K562 (cell line): ENCODE results near the gene SMIM10L2A. TPM values are rescaled to one million over a fixed set of nuclear protein-coding genes. Genes with fewer than 3 reads are reported as not detected.

ENCODE experiments used
- ATAC-seq: fragments of 200-7000 bp; cut with Tn5 transposase; 3 replicates; pipeline ENCODE4 v1.9.1; 2020; ENCODE audit warnings: moderate library complexity
- BruUV-seq: library from RNA; stranded (reverse); fragments of 400-500 nt; replicated peaks from 2 replicates; lab custom pipeline; 2021; lab: Mats Ljungman, UMichigan
- CTCF ChIA-PET: fragments of 300-600 bp; formaldehyde crosslinking; extraction: SDS; loops from one replicate; lab custom pipeline; 2021; ENCODE audit warnings: low intra/inter-chr PET ratio; lab: Yijun Ruan, JAX
- POLR2A ChIA-PET: fragments of 300-600, 350-650 bp; sonication (Branson Sonifier 250); formaldehyde crosslinking; extraction: SDS; loops from one replicate; lab custom pipeline; 2021; ENCODE audit warnings: antibody characterized with exemption, inconsistent platforms; lab: Yijun Ruan, JAX
- DNase-seq, 4 experiments: peaks; one replicate each; pipeline versions ENCODE4 v3.0.0 to v3.0.0-alpha.2; 2011 to 2018; ENCODE audit warnings: low spot score in 3 of 4, mixed read lengths in 3 of 4; ENCODE audit errors: extremely low read depth in 1 of 4
- FAIRE-seq: peaks from 2 replicates; lab custom pipeline; 2011; peaks lifted over from hg19 to GRCh38; lab: Jason Lieb, UNC
- H2AFZ ChIP-seq: 2 replicates; pipeline ENCODE4 v1.6.0; 2011; ENCODE audit warnings: low read depth, low read length, control low read depth, inconsistent platforms
- H3K27ac ChIP-seq: fragments of 200-600 bp; 3 replicates; pipeline ENCODE4 v1.8.0; 2011; ENCODE audit warnings: low read depth, mild to moderate bottlenecking, control low read depth, inconsistent platforms, low read length, moderate library complexity, mixed read lengths; ENCODE audit errors: extremely low read depth
- H3K27me3 ChIP-seq, 2 experiments: fragments of 300-600 bp in 1 of 2; 2 replicates in 1 of 2; 3 replicates in 1 of 2; pipeline versions ENCODE4 v1.6.0 to v1.8.0; 2011; ENCODE audit warnings: inconsistent platforms in 2 of 2, low read length in 2 of 2, mild to moderate bottlenecking in 1 of 2, mixed read lengths in 1 of 2, moderate library complexity in 1 of 2; ENCODE audit not compliant: control insufficient read depth in 2 of 2, insufficient read depth in 2 of 2
- H3K36me3 ChIP-seq: fragments of 300-600 bp; 3 replicates; pipeline ENCODE4 v1.8.0; 2011; ENCODE audit warnings: mild to moderate bottlenecking, low read length, inconsistent platforms; ENCODE audit not compliant: control insufficient read depth, insufficient read depth
- H3K4me1 ChIP-seq, 2 experiments: fragments of 200-600 bp in 1 of 2; replicated peaks in 1 of 2; 2 replicates in 1 of 2; 3 replicates in 1 of 2; pipeline versions ENCODE4 v1.5.1 to v1.8.0; 2011; ENCODE audit warnings: inconsistent platforms in 2 of 2, low read length in 2 of 2, mild to moderate bottlenecking in 1 of 2, mixed read lengths in 1 of 2, moderate library complexity in 1 of 2; ENCODE audit not compliant: control insufficient read depth in 2 of 2, insufficient read depth in 2 of 2
- H3K4me2 ChIP-seq: 2 replicates; pipeline ENCODE4 v1.6.1; 2011; ENCODE audit warnings: low read length, control low read depth, inconsistent platforms, mixed read lengths; ENCODE audit not compliant: insufficient read depth
- H3K4me3 ChIP-seq: fragments of 200-600 bp; sonication (generic), shearing (Covaris generic); 2 replicates; pipeline ENCODE4 v1.5.1; 2016; ENCODE audit warnings: control low read depth, inconsistent platforms
- H3K79me2 ChIP-seq: fragments of 200-600 bp; 3 replicates; pipeline ENCODE4 v1.8.0; 2011; ENCODE audit warnings: low read length, inconsistent platforms; ENCODE audit not compliant: control insufficient read depth, insufficient read depth
- H3K9ac ChIP-seq, 2 experiments: 2 replicates each; pipeline versions ENCODE4 v1.6.0 to v1.6.1; 2011; ENCODE audit warnings: low read depth in 2 of 2, low read length in 2 of 2, control low read depth in 1 of 2, inconsistent platforms in 1 of 2, mild to moderate bottlenecking in 1 of 2, mixed read lengths in 1 of 2; ENCODE audit not compliant: insufficient read depth in 1 of 2
- H3K9me1 ChIP-seq: one replicate; pipeline ENCODE4 v1.6.0; 2011; ENCODE audit warnings: inconsistent platforms, mild to moderate bottlenecking, low read length, moderate library complexity; ENCODE audit not compliant: control insufficient read depth, insufficient read depth
- H3K9me3 ChIP-seq: replicated peaks from 2 replicates; pipeline ENCODE4 v1.5.1; 2011; ENCODE audit warnings: low read depth, low read length, inconsistent platforms; ENCODE audit not compliant: control insufficient read depth, insufficient read depth
- H4K20me1 ChIP-seq: replicated peaks from 2 replicates; pipeline ENCODE4 v1.6.1; 2011; ENCODE audit warnings: low read length, inconsistent platforms, mixed read lengths; ENCODE audit not compliant: control insufficient read depth, insufficient read depth
- CBFB ChIP-seq: sonication (generic); formaldehyde crosslinking; IDR thresholded peaks from 2 replicates; pipeline ENCODE4 v1.4.0; 2020; ENCODE audit warnings: mild to moderate bottlenecking, missing genetic modification reagents
- CGGBP1 ChIP-seq: fragments of 250-450 bp; sonication (Bioruptor Pico); IDR thresholded peaks from 2 replicates; pipeline ENCODE4 v1.9.0; 2021; ENCODE audit warnings: mild to moderate bottlenecking
- E2F4 ChIP-seq: sonication (generic); formaldehyde crosslinking; IDR thresholded peaks from 2 replicates; pipeline ENCODE4 v1.8.0; 2022; ENCODE audit warnings: mild to moderate bottlenecking, low read depth, missing genetic modification reagents
- NFIX ChIP-seq: fragments of 250-450 bp; sonication (Bioruptor Pico); IDR thresholded peaks from 2 replicates; pipeline ENCODE4 v1.4.0; 2020; ENCODE audit warnings: low read depth, mild to moderate bottlenecking, moderate library complexity
- ZBTB5 ChIP-seq: fragments of 450-650 bp; IDR thresholded peaks from 2 replicates; pipeline ENCODE4 v1.6.1; 2017; ENCODE audit warnings: antibody characterized with exemption
- WGBS: fragments of 100-300 bp; shearing (Covaris generic); methylation state at CpG from one replicate; pipeline ENCODE4 v1.1.6; 2016; ENCODE audit warnings: low coverage, mixed read lengths; ENCODE audit not compliant: insufficient coverage; ENCODE audit errors: missing lambda C conversion rate; 5-methylcytosine and 5-hydroxymethylcytosine counted together
- in situ Hi-C: fragments of 300-500 bp; cut with MboI; formaldehyde crosslinking; loops from 4 replicates; pipeline ENCODE4 v1.15.0; 2018; ENCODE audit warnings: inconsistent platforms, mixed read lengths
- intact Hi-C: fragments of 100-400 bp; cut with micrococcal nuclease; formaldehyde crosslinking; loops from 2 replicates; pipeline ENCODE4 v1.14.2; 2022
- polyA plus RNA-seq, 8 experiments: library from polyadenylated mRNA; depleted of rRNA in 4 of 8; stranded (reverse) in 5 of 8; unstranded in 3 of 8; fragments of >200 nt; fragmentation: Nextera tagmentation in 2 of 8; fragmentation: Illumina TruSeq in 1 of 8; extraction: Ambion mirVana in 2 of 8; extraction: Trizol in 1 of 8; gene quantifications; 2 replicates each; pipeline versions ENCODE4 v1.2.1 to v1.2.3, GENCODE V29; 2011 to 2014; ENCODE audit warnings: inconsistent platforms in 1 of 8, missing spikeins in 1 of 8
- total RNA-seq, 7 experiments: library from RNA; depleted of rRNA in 6 of 7; stranded (reverse); fragments of >200 nt in 6 of 7; fragmentation: Illumina TruSeq in 2 of 7; extraction: Trizol in 2 of 7; gene quantifications; 2 replicates each; pipeline versions ENCODE4 v1.2.1 to v1.2.3, GENCODE V29; 2011 to 2021; ENCODE audit warnings: low replicate concordance in 1 of 7

Gene SMIM10L2A
- total and polyA plus RNA-seq, 9 of the 15 experiments (the other 6 are each of a cell fraction or from before 2014, with no cell fraction given), result 0.03 to 0.14 (median 0.09) TPM; not detected in 2

GRCh38 chrX:135425026-135425965 is 3.6 kb downstream of the SMIM10L2A start:
- no peaks in the 10 kb centered on the region for H3K36me3 ChIP-seq
- intact Hi-C loops, result no loop called here
- H3K79me2 ChIP-seq, result no peaks in the 10 kb centered on the region
- peaks cover 6 to 9% of the 10 kb centered on the region in 2 experiments; a peak in 4 of 5 replicates for H3K4me1 ChIP-seq
- no peak overlapping the region for H3K4me2 ChIP-seq
- H2AFZ ChIP-seq, result no peak overlapping the region
- TF ChIP-seq CGGBP1 (CRISPR knock-in tag) (no peak), CBFB (no peak), NFIX (CRISPR knock-in tag) (no peak), E2F4 (CRISPR knock-in tag) (no peak), ZBTB5 (no peak)
- TF ChIP-seq, all 486 proteins: peak for 0
- FAIRE-seq (no peak), DNase-seq (no peak), ATAC-seq (no peak)
- ChIA-PET POLR2A (interaction anchor here (0.5 kb wide), 1 partner anchor 624 kb away, joined by 5 read pairs; no protein-coding TSS in a partner anchor), CTCF (no interaction called here)
- Histone ChIP-seq H3K27ac (no peak overlapping the region), H4K20me1 (no peaks in the 10 kb centered on the region), H3K4me3 (no peak overlapping the region), H3K27me3 (peaks cover 0 to 13% of the 10 kb centered on the region in 2 experiments; a peak in 1 of 5 replicates), H3K9ac (no peak overlapping the region), H3K9me3 (no peaks in the 10 kb centered on the region), H3K9me1 (no peaks in the 10 kb centered on the region)
- in situ Hi-C loops, result no loop called here
- WGBS, result 4% methylated on average over 14 of the region's 16 CpGs
- no TSS peak for BruUV-seq
